HG02981 (cell line): ENCODE data around the gene IL12A.

ENCODE experiments used
- ATAC-seq: cut with Tn5 transposase; IDR thresholded peaks from one replicate; pipeline ENCODE4 v1.9.1; 2021; ENCODE audit warnings: mild to moderate bottlenecking, moderate library complexity; ENCODE audit not compliant: unreplicated experiment

Gene IL12A

GRCh38 chr3:159989973-159990846, 1.6 kb downstream of the IL12A start:
- no peak for ATAC-seq

DNA sequence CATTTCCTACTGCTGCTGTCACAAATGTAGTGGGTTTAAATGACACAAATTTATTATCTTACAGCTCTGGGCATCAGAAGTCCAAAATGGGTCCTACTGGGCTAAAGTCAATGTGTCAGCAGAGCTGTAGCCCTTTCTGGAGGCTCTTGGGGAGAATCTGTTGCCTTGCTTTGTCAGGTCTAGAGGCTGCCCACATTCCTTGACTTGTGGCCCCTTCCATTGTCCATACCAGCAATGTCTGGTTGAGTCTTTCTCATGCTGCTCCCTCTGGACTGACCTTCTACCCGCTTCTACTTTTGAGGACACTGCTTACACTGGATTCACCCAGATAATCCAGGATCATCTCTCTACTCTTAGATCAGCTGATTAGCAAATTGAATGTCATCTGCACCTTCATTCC, 3.0 kb downstream of the IL12A start:
- ATAC-seq, result no peak

GRCh38 chr3:159992589-159992988, 4.0 kb downstream of the IL12A start:
- no peak for ATAC-seq

- no peak for ATAC-seq
These were observed 5.5 kb downstream of the IL12A start for GRCh38 chr3:159994182-159994581.

DNA sequence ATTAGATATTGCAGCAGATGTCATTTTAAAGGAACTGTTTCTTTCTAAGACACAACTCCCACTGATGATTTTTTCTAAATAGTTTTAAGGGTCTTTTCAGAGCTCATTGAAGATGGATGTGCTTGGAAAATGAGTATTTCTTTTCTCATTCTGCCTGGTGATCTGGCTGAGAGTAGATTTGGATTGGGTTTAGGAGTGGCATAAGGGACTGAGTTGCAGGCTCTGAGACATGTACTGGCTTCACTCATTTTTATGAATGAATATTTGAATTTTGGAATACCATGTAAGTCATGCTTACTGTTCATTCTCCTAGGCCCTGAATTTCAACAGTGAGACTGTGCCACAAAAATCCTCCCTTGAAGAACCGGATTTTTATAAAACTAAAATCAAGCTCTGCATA, 6.5 kb downstream of the IL12A start:
- no peak for ATAC-seq

- no peak for ATAC-seq
These were observed 7.4 kb downstream of the IL12A start for GRCh38 chr3:159996018-159996417.

GRCh38 chr3:159996959-159997358, 8.3 kb downstream of the IL12A start:
- ATAC-seq, result no peak

DNA sequence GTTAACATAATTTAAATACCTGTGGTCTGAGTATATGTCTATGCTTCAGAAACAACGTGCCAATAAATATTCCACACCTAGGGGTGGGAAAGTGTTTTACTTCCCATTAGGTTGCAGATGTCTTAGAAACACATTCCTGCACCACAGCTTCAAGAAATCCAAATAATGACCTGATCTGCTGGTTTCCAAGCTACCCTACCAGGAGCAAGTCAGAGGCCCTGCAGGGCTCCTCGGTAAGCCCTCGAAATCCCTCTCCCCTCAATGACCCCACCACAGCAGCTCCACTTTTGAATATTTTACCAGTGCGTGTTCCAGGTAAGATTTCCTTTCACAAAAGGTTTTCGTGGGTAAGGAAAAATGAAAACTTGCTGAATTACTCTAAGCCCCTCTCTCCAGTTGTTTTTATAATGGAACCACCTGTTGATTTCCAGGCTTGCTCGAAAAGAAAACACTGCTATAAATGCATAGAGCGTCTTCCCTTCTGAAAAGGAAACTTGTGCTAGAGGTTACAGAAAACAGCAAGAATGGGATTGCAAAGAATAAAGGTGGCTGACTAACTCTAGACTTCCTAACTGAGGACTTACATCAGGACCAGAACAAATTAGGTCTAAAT, 12.6 kb downstream of the IL12A start:
- ATAC-seq, result no peak

GRCh38 chr3:160001850-160002623, 13.4 kb downstream of the IL12A start:
- ATAC-seq, result no peak

DNA sequence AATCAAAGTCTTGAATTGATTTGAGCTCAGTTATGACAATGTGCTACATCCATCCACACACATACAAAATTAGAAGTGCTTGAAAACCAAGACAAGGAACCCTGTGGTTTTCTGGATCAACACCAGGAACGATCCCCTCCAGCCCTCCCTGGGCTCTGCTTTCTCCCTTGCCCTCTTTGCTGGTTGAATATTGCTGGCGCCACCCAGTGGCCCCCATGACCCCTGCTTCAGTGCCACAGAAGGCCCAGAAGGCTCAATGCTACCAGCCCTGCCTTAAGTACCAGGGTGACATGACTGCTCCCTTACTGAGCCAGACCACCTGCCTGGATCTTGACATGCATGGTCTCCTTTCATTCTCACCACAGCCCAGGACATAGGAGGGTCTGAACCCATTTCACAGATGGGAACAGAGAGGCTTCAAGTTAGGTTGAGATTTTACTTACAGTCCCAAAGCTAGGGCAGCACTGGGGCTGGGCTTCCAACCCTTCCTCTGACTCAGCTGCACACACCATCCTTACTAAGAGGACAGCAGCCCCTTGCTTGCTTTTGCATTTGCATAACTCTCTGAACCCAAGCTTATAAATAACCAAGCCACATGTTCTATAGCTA, 15.0 kb downstream of the IL12A start:
- peak; percentile 89 for ATAC-seq

DNA sequence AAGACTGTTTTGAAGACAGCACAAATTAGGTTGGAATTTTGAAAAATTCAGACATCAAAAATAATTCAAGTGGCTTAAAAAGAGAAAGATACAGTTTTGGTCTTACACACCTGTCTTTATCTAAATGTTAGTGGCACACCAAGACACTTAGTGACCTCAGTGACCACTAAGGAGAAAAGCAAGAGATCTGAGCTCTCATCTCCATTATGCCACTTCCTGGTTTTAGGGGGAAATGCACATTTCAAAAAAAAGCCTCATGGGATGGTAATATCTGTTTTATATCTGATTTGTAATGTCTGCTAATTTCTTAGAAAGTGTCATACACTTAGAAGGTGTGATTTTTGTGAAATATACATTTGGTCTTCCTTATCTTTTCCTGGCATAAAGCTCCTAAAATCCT, 16.4 kb downstream of the IL12A start:
- ATAC-seq, result no peak

- peak; percentile 38 for ATAC-seq
These were observed 17.9 kb downstream of the IL12A start for GRCh38 chr3:160006282-160007163.

- no peak for ATAC-seq
These were observed 20.3 kb downstream of the IL12A start for GRCh38 chr3:160008961-160009360.

DNA sequence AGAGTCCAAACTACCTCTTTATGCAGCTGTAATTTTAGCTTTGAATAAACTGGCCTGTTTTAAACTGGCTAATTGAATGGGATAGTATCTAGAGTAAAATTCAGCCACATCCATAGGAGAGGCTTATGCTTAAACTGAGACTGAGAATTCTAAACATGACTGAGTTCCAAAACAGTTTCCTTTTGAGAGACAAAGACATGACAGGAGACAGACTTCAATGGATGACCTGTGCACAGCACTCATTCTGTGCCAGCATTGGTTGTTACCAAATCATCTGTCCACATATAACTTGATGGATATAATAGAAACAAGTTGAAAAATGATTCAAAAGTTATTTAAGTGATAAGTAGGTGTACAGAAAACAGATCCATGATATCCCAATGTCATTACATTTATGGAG, 20.9 kb downstream of the IL12A start:
- no peak for ATAC-seq

DNA sequence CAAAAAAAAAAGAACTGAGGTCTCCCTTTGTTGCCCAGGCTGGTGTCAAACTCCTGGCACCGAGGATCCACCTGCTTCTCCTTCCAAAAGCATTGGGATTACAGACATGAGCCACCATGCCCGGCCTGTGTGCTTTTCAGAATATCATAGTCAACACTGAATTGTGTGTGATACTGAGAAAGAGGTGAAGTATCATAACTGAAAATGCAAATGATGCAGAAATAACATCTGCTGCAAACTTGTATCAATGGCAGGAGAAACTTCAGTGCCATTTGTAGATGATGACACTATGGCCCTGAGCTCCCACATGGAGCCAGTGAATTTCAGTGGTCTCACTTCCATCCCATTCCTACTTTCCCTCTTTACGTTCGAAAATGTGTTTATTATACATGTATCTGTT, 21.9 kb downstream of the IL12A start:
- peak; percentile 65 for ATAC-seq

- ATAC-seq, result peak; percentile 82
These were observed 23.5 kb downstream of the IL12A start for GRCh38 chr3:160012108-160012507.

GRCh38 chr3:160016972-160017371, 28.3 kb downstream of the IL12A start:
- no peak for ATAC-seq

DNA sequence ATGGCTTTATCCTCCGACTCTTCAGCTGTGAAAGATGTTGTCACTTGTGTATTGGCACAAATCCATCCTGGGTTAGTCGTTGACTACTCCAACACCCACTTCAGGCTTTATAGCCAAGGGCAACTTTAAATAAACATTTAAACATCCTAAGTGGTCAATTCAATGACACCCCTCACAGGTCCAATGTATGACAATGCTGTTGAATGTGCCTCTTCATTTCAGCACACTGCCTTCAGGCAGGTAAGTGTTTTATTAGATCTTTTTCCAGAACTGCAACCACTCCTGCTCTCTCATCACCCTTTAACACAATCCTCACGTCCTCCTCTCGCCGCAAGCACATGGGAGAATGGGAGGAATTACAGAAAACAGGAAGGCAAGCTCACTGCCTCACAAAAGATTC, 30.3 kb downstream of the IL12A start:
- no peak for ATAC-seq

- ATAC-seq, result no peak
These were observed 31.5 kb downstream of the IL12A start for GRCh38 chr3:160020057-160020711.

- ATAC-seq, result no peak
These were observed 33.4 kb downstream of the IL12A start for GRCh38 chr3:160022068-160022467.
